ENCODE measurements around the gene SLC25A47. TPM values are rescaled to one million over a fixed set of nuclear protein-coding genes. Genes with fewer than 3 reads are reported as not detected.
A peak's percentile ranks its signal among the peaks of the same experiment; 100 is the strongest.

SLC25A47 gene
- total and polyA plus RNA-seq, 2 of the 4 experiments (the other 2 are of a cell fraction), result not detected

GRCh38 chr14:100303179-100303578, 20.0 kb upstream of the SLC25A47 start:
- no peak overlapping the region for H3K56ac ChIP-seq (ENCODE audit: extremely low read depth, insufficient read depth, low read length)
- in situ Hi-C loops (cut with MboI; ENCODE audit: low sequenced_read_pairs) (no loop called here), intact Hi-C loops (cut with micrococcal nuclease) (no loop called here), dilution Hi-C loops (cut with HindIII; ENCODE audit: low sequenced_read_pairs, unreplicated experiment) (no loop called here)
- H3K27ac ChIP-seq (ENCODE audit: insufficient read depth, low read length), result no peak overlapping the region
- H4K5ac ChIP-seq (ENCODE audit: low read depth, low read length), result no peak overlapping the region
- DNase-seq (no peak), ATAC-seq (ENCODE audit: low read depth) (no peak)
- H3K9me3 ChIP-seq (ENCODE audit: control insufficient read depth, insufficient read depth, low read length), result no peaks in the 10 kb centered on the region
- no peaks in the 10 kb centered on the region for H3K27me3 ChIP-seq (ENCODE audit: control insufficient read depth, insufficient read depth, low read length)
- H2AK5ac ChIP-seq (ENCODE audit: low read depth, low read length), result no peak overlapping the region
- peaks cover 20 to 82% of the 10 kb centered on the region in 2 experiments for H3K79me1 ChIP-seq (ENCODE audit: low read depth in 1 of 2, low read length in 2 of 2)
- H4K20me1 ChIP-seq (ENCODE audit: insufficient read depth, low read length), result peaks cover 50% of the 10 kb centered on the region
- no peak overlapping the region for H4K91ac ChIP-seq (ENCODE audit: insufficient read depth, low read depth, low read length)
- H3K4me1 ChIP-seq (ENCODE audit: control insufficient read depth, insufficient read depth, low read length), result peaks cover 13% of the 10 kb centered on the region; the same call in 1 of the 2 replicates
- H4K8ac ChIP-seq (ENCODE audit: low read depth in 2 of 2, low read length in 2 of 2), result no peak overlapping the region
- no peak overlapping the region for H3K4me3 ChIP-seq (ENCODE audit: insufficient read depth, low read depth, low read length)
- CTCF ChIA-PET, result interaction anchor here (0.7 to 1.4 kb wide), 2 partner anchors 41 to 74 kb away, joined by 3 to 4 read pairs; no protein-coding TSS in a partner anchor
- H3K4me2 ChIP-seq (ENCODE audit: low read depth, low read length), result no peak overlapping the region
- H2BK20ac ChIP-seq (ENCODE audit: low read depth, low read length), result no peak overlapping the region
- POLR2A ChIA-PET (ENCODE audit: unreplicated experiment), result no interaction called here
- no peak overlapping the region for H2AFZ ChIP-seq (replicated peaks; ENCODE audit: low read length, poor library complexity)
- H3K9me1 ChIP-seq (ENCODE audit: insufficient read depth, low read length), result peaks cover 4% of the 10 kb centered on the region
- no peak overlapping the region for H2BK15ac ChIP-seq (ENCODE audit: low read depth, low read length)
- no peak overlapping the region for H2BK120ac ChIP-seq (ENCODE audit: low read depth, low read length)
- H3K4ac ChIP-seq (ENCODE audit: low read depth, low read length), result no peak overlapping the region
- BruUV-seq (replicated peaks), result no TSS peak
- H3K9ac ChIP-seq (ENCODE audit: low read depth, low read length), result no peak overlapping the region
- H2BK5ac ChIP-seq (ENCODE audit: low read depth, low read length, poor library complexity, severe bottlenecking), result no peak overlapping the region
- no peak for TF ChIP-seq CHD1 (IDR thresholded peaks at IDR 0.05; ENCODE audit: low read depth, low read length)
- TF ChIP-seq MAZ (IDR thresholded peaks at IDR 0.05; ENCODE audit: borderline replicate concordance, low read depth, low read length), result no peak
- peak; percentile 61 for TF ChIP-seq CTCF (conservative IDR thresholded peaks at IDR 0.05; ENCODE audit: low read depth, low read length)
- no peak for TF ChIP-seq CEBPB (IDR thresholded peaks at IDR 0.05; ENCODE audit: low read depth, low read length)
- TF ChIP-seq RAD21 (IDR thresholded peaks at IDR 0.05; ENCODE audit: low read length), result peak; percentile 36
- TF ChIP-seq SMC3 (IDR thresholded peaks at IDR 0.05; ENCODE audit: low read depth, low read length), result peak; percentile 40; the same call in 1 of the 2 replicates
- no peak for TF ChIP-seq MAFK (IDR thresholded peaks at IDR 0.05; ENCODE audit: low read depth, low read length)
- H3K18ac ChIP-seq (ENCODE audit: low read depth, low read length), result no peak overlapping the region
- H3K14ac ChIP-seq (replicated peaks; ENCODE audit: low read depth, low read length), result no peak overlapping the region
- WGBS, 2 experiments (ENCODE audit: extremely low coverage in 2 of 2, insufficient read length in 1 of 2), result 37% methylated on average over 2 of the region's 8 CpGs; no CpG with 5 or more reads in 1 of the 2 experiments
- peaks cover 15% of the 10 kb centered on the region; the same call in 1 of the 2 replicates for H3K36me3 ChIP-seq (ENCODE audit: control insufficient read depth, insufficient read depth, low read length)
- no peak overlapping the region for H2AK9ac ChIP-seq (replicated peaks; ENCODE audit: low read depth, low read length, poor library complexity)
- no peak overlapping the region for H3K23ac ChIP-seq (ENCODE audit: low read depth, low read length)
